Suprapubic skin (tissue), 4 donors: Measurements from ENCODE around the gene DEPDC1B. TPM values are rescaled to one million over a fixed set of nuclear protein-coding genes. Genes with fewer than 3 reads are reported as not detected.
"Not testable (repeated sequence)": the region's sequence is repeated elsewhere in the genome, so short reads cannot be mapped to it uniquely, and the experiment has no call there.

Experiments used
- DNase-seq, 2 donors: peaks; one replicate each; pipeline ENCODE4 v3.0.0-alpha.2; 2019; ENCODE audit warnings: low spot score in 2 of 2
- H3K27ac ChIP-seq: fragments of 200-600 bp; sonication (generic); one replicate; pipeline ENCODE4 v1.5.1; 2019
- H3K27me3 ChIP-seq: fragments of 200-600 bp; sonication (generic); one replicate; pipeline ENCODE4 v1.5.1; 2019
- H3K36me3 ChIP-seq: fragments of 200-600 bp; sonication (generic); one replicate; pipeline ENCODE4 v1.5.1; 2019
- H3K4me1 ChIP-seq: fragments of 200-600 bp; sonication (generic); one replicate; pipeline ENCODE4 v1.5.1; 2019
- H3K4me3 ChIP-seq: fragments of 200-600 bp; sonication (generic); one replicate; pipeline ENCODE4 v1.5.1; 2019; ENCODE audit warnings: mild to moderate bottlenecking
- H3K9me3 ChIP-seq: fragments of 200-600 bp; sonication (generic); one replicate; pipeline ENCODE4 v1.5.1; 2019
- EP300 ChIP-seq: sonication (generic); formaldehyde crosslinking; IDR thresholded peaks from one replicate; pipeline ENCODE4 v1.6.1; 2017; ENCODE audit warnings: antibody characterized with exemption
- POLR2A ChIP-seq, 2 donors: fragments of 450-650 bp; IDR thresholded peaks; one replicate each; pipeline ENCODE4 v1.6.1; 2017; ENCODE audit warnings: antibody characterized with exemption in 2 of 2, mild to moderate bottlenecking in 2 of 2, moderate library complexity in 2 of 2
- POLR2AphosphoS5 ChIP-seq, 3 donors: sonication (generic); formaldehyde crosslinking; IDR thresholded peaks; one replicate each; pipeline ENCODE4 v1.6.1; 2017; ENCODE audit warnings: antibody characterized with exemption in 3 of 3
- WGBS: methylation state at CpG from one replicate; pipeline ENCODE4 v1.1.5; 2018; 5-methylcytosine and 5-hydroxymethylcytosine counted together
- total RNA-seq, 4 donors: library from RNA; depleted of rRNA; stranded (reverse); fragments of >200 nt; gene quantifications; one replicate each; pipeline ENCODE4 v1.1.0, GENCODE V29; 2016
- TF ChIP-seq, protein P1 (sequence below), 2 donors: fragments of 200-600 bp in 1 of 2; fragments of 450-650 bp in 1 of 2; sonication (generic) in 1 of 2; IDR thresholded peaks; one replicate each; pipeline ENCODE4 v1.5.1; 2016 to 2019; ENCODE audit warnings: antibody characterized with exemption in 2 of 2, mild to moderate bottlenecking in 1 of 2, moderate library complexity in 1 of 2

DEPDC1B gene
- total RNA-seq, 4 donors from 2014 or later = 4.8 to 5.8 (median 5.2) TPM

DNA sequence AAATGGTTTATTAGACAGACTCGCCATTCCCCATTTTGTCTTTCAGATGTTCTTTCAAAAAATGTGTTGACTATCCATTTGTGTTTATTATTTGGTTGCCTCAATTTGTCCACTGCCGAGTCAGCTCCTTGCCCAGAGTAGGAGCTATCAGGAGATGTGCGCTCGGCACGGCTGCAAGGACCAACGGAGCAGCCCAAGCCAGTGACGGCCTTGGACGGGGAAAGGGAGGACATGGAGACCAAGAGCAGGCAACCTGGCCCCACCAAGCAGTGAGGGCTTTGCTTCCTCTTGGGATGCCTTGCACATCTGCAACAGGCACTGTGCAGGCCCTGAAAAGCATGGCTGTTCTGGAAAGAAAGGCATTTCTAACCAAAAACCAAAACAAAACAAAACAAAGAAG lies 69.8 kb downstream of the DEPDC1B start:
- no peaks in the 10 kb centered on the region for H3K27me3 ChIP-seq
- H3K27ac ChIP-seq = no peak overlapping the region
- no peak overlapping the region for H3K4me3 ChIP-seq
- DNase-seq = no peak
- WGBS = 99% methylated on average over 8 of the region's 8 CpGs
- TF ChIP-seq POLR2AphosphoS5 (IDR thresholded peaks at IDR 0.05) (no peak), POLR2A (IDR thresholded peaks at IDR 0.05) (no peak), EP300 (no peak)
- TF ChIP-seq, protein P1, sequence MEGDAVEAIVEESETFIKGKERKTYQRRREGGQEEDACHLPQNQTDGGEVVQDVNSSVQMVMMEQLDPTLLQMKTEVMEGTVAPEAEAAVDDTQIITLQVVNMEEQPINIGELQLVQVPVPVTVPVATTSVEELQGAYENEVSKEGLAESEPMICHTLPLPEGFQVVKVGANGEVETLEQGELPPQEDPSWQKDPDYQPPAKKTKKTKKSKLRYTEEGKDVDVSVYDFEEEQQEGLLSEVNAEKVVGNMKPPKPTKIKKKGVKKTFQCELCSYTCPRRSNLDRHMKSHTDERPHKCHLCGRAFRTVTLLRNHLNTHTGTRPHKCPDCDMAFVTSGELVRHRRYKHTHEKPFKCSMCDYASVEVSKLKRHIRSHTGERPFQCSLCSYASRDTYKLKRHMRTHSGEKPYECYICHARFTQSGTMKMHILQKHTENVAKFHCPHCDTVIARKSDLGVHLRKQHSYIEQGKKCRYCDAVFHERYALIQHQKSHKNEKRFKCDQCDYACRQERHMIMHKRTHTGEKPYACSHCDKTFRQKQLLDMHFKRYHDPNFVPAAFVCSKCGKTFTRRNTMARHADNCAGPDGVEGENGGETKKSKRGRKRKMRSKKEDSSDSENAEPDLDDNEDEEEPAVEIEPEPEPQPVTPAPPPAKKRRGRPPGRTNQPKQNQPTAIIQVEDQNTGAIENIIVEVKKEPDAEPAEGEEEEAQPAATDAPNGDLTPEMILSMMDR (IDR thresholded peaks at IDR 0.05) = no peak
- H3K4me1 ChIP-seq = no peaks in the 10 kb centered on the region
- no peaks in the 10 kb centered on the region for H3K9me3 ChIP-seq
- no peaks in the 10 kb centered on the region for H3K36me3 ChIP-seq

DNA sequence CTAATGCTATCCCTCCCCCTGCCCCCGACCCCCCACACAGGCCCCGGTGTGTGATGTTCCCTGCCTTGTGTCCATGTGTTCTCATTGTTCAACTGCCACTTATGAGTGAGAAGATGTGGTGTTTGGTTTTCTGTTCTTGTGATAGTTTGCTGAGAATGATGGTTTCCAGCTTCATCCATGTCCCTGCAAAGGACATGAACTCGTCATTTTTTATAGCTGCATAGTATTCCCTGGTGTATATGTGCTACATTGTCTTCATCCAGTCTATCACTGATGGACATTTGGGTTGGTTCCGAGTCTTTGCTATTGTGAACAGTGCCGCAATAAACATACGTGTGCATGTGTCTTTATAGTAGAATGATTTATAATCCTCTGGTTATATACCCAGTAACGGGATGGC lies 75.1 kb downstream of the DEPDC1B start:
- not testable (repeated sequence) for H3K4me3 ChIP-seq, H3K9me3 ChIP-seq, H3K27me3 ChIP-seq, H3K27ac ChIP-seq, H3K36me3 ChIP-seq, DNase-seq, H3K4me1 ChIP-seq
- 98% methylated on average over 7 of the region's 7 CpGs for WGBS

- not testable (repeated sequence) for H3K9me3 ChIP-seq, H3K4me1 ChIP-seq, H3K4me3 ChIP-seq, H3K27ac ChIP-seq, H3K27me3 ChIP-seq, H3K36me3 ChIP-seq, DNase-seq
- WGBS = 95% methylated on average over 3 of the region's 3 CpGs
Measured at GRCh38 chr5:60620752-60621151, 79.2 kb downstream of the DEPDC1B start.

DNA sequence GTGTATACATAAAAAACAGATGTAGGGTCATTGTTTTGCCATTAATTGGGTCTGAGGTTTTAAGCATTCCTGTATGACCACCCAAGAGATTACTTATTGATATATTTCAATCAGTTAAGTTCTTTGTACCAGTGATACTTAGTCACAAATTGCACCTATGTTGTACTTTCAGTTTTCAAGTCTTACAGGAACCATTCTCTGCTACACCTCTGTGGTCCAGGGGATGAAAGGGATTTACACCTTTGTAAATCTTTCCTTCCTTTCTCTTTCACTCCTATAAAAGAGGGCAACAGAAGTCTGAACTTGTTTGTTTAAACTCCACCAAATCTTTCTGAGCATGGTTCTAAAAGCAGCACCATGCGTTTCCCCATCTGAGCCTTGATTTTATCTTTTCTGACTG lies 86.1 kb downstream of the DEPDC1B start:
- TF ChIP-seq POLR2A (IDR thresholded peaks at IDR 0.05) (no peak), POLR2AphosphoS5 (IDR thresholded peaks at IDR 0.05) (no peak), EP300 (no peak)
- TF ChIP-seq, protein P1 (IDR thresholded peaks at IDR 0.05) = no peak
- H3K4me3 ChIP-seq = no peak overlapping the region
- no peaks in the 10 kb centered on the region for H3K36me3 ChIP-seq
- no peaks in the 10 kb centered on the region for H3K9me3 ChIP-seq
- no peak overlapping the region for H3K27ac ChIP-seq
- no peaks in the 10 kb centered on the region for H3K27me3 ChIP-seq
- 88% methylated on average over 1 of the region's 1 CpG for WGBS
- DNase-seq = no peak
- H3K4me1 ChIP-seq = no peaks in the 10 kb centered on the region

DNA sequence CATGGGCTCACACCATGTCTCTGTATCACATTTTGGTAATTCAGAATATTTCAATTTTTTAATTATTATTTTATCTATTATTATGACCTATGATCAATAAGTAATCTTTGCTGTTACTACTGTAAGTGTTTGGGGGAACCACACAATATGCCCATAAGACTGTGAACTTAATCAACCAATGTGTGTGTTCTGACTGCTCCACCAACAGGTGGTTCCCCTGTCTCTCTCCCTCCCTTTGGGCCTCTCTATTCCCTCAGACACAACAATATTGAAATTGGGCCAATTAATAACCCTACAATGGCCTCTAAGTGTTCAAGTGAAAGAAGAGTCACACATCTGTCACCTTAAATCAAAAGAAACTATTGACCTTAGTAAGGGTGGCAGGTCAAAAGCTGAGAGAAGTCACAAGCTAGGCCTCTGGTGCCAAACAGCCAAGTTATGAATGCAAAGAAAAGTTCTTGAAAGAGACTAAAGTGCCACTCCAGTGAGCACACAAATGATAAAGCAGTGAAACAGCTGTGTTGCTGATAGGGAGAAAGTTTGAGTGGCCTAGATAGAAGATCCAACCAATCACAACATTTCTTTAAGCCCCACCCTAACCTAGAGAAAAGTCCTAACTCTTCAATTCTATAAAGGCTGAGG lies 88.7 kb downstream of the DEPDC1B start:
- Histone ChIP-seq H3K9me3 (no peaks in the 10 kb centered on the region), H3K27ac (no peak overlapping the region), H3K27me3 (no peaks in the 10 kb centered on the region), H3K36me3 (no peaks in the 10 kb centered on the region), H3K4me3 (no peak overlapping the region), H3K4me1 (no peaks in the 10 kb centered on the region)
- DNase-seq = no peak
- no peak for TF ChIP-seq POLR2AphosphoS5 (IDR thresholded peaks at IDR 0.05)
- TF ChIP-seq, protein P1 (IDR thresholded peaks at IDR 0.05) = no peak

DNA sequence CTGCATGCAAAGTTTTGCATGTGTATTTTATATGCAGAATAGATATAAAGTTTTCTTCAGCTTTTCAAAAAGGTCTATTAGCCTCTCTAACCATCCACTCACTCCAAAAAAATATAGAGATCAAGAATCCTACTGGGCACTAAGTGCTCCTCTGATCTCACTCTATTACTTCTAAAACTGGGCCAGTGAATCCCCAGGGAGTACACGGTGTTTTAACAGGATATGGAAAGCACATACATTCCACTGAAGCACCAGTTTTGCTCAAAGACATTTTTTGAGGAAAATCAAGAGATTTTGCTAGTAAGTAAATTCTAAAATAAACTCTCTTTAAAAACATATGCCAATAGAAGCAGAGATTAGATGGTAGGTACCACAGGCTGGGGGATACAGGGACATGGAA lies 95.2 kb downstream of the DEPDC1B start:
- no peak for DNase-seq
- H3K27me3 ChIP-seq = no peaks in the 10 kb centered on the region
- no peak overlapping the region for H3K27ac ChIP-seq
- no peaks in the 10 kb centered on the region for H3K4me1 ChIP-seq
- H3K4me3 ChIP-seq = no peak overlapping the region
- no peaks in the 10 kb centered on the region for H3K9me3 ChIP-seq
- WGBS = 68% methylated on average over 1 of the region's 1 CpG
- TF ChIP-seq, protein P1 (IDR thresholded peaks at IDR 0.05) = no peak
- TF ChIP-seq POLR2A (IDR thresholded peaks at IDR 0.05) (no peak), POLR2AphosphoS5 (IDR thresholded peaks at IDR 0.05) (no peak), EP300 (no peak)
- H3K36me3 ChIP-seq = no peaks in the 10 kb centered on the region
